ENCODE results near the gene ANAPC7.
A peak's percentile ranks its signal among the peaks of the same experiment; 100 is the strongest.

The ANAPC7 gene

DNA sequence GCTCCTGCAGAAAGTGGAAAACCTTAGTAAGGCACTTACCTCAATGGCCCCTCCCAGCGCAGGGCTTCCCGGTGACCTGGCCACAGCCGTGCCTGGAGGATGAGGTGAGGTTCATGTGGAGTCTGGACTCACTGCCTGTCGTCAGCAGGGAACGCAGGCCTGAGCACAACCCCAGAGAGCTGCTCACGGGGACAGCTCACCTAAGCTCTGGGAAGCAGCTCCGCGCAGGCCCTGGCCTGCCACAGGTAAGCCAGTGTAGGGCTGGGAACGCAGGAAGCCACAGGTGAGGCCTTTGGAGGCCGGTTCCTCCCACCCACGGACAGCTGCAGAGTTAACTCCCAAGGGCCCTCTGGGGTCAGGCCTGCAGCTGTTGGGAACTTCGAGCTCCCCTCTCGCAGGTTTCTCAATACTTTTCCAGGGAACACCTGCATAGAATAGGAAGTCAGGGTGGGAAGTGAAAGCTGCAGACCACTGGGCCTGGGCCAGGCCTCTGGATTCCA, 32.7 kb downstream of the ANAPC7 start:
- H3K27ac ChIP-seq, result peak overlapping the region; percentile 73
- DNase-seq, result no peak
- H3K27me3 ChIP-seq (ENCODE audit: insufficient read depth, low read depth, severe bottlenecking), result no peaks in the 10 kb centered on the region
- H3K4me3 ChIP-seq (ENCODE audit: low read depth, low read length), result no peak overlapping the region
- TF ChIP-seq, protein P1, sequence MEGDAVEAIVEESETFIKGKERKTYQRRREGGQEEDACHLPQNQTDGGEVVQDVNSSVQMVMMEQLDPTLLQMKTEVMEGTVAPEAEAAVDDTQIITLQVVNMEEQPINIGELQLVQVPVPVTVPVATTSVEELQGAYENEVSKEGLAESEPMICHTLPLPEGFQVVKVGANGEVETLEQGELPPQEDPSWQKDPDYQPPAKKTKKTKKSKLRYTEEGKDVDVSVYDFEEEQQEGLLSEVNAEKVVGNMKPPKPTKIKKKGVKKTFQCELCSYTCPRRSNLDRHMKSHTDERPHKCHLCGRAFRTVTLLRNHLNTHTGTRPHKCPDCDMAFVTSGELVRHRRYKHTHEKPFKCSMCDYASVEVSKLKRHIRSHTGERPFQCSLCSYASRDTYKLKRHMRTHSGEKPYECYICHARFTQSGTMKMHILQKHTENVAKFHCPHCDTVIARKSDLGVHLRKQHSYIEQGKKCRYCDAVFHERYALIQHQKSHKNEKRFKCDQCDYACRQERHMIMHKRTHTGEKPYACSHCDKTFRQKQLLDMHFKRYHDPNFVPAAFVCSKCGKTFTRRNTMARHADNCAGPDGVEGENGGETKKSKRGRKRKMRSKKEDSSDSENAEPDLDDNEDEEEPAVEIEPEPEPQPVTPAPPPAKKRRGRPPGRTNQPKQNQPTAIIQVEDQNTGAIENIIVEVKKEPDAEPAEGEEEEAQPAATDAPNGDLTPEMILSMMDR (IDR thresholded peaks at IDR 0.05; ENCODE audit: low read depth, low read length), result no peak
- H3K36me3 ChIP-seq, result peaks cover 62% of the 10 kb centered on the region
- H3K9me3 ChIP-seq (ENCODE audit: severe bottlenecking), result no peaks in the 10 kb centered on the region

DNA sequence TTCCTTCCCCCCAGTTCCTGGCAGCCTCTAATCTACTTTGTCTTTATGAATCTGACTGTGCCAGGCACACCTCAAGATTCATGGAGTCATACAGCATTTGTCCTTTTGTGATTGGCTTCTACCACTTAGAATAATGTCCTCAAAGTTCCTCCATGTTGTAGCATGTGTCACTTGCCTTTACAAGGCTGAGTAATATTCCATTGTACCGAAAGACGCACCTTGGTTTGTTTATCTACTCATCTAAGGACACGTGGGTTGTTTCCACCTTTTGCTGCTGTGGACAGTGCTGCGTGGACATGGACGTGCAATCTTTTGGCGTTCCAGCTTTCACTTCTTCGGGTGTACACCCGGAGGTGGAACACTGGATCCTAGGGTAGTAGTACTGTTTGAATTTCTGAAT, 33.5 kb downstream of the ANAPC7 start:
- H3K27me3 ChIP-seq (ENCODE audit: insufficient read depth, low read depth, severe bottlenecking), result no peaks in the 10 kb centered on the region
- TF ChIP-seq, protein P1 (IDR thresholded peaks at IDR 0.05; ENCODE audit: low read depth, low read length), result no peak
- no peak overlapping the region for H3K4me3 ChIP-seq (ENCODE audit: low read depth, low read length)
- DNase-seq, result no peak
- H3K9me3 ChIP-seq (ENCODE audit: severe bottlenecking), result no peaks in the 10 kb centered on the region
- H3K36me3 ChIP-seq, result peaks cover 54% of the 10 kb centered on the region
- H3K27ac ChIP-seq, result peak overlapping the region; percentile 73

DNA sequence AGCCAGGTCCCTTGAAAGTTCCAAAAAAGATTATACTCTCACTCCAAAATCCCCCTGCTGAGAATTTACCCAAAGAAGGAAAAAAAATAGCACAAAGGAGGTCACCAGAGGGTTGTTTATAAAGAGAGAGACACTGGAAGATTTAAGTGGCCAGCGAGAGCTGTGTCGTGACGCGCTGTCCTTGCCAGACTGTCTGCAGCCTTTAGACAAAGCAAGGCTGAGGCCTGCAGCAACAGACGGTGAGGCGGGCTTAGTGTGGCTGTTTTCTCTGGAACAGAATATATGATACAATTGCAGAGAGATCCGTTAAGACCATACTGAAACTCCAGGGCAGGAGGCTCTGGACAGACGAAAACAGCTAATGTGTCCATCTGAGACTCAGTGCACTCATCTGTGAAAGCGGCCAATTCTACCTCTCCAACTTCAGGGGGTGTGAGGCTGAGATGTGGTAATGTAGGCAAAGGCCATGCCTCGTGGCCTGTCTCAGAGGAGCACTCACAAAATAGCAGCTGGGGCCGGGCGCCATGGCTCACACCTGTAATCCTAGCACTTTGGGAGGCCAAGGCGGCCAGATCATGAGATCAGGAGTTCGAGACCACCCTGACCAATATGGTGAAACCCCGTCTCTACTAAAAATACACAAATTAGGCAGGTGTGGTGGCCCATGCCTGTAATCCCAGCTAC, 36.2 kb downstream of the ANAPC7 start:
- H3K27me3 ChIP-seq (ENCODE audit: insufficient read depth, low read depth, severe bottlenecking), result no peaks in the 10 kb centered on the region
- H3K36me3 ChIP-seq, result peaks cover 27% of the 10 kb centered on the region
- peak; percentile 93 for DNase-seq
- peak overlapping the region; percentile 14; the same call in 1 of the 2 replicates for H3K4me3 ChIP-seq (ENCODE audit: low read depth, low read length)
- peak overlapping the region; percentile 98 for H3K27ac ChIP-seq
- TF ChIP-seq, protein P1 (IDR thresholded peaks at IDR 0.05; ENCODE audit: low read depth, low read length), result no peak
- H3K9me3 ChIP-seq (ENCODE audit: severe bottlenecking), result no peaks in the 10 kb centered on the region

DNA sequence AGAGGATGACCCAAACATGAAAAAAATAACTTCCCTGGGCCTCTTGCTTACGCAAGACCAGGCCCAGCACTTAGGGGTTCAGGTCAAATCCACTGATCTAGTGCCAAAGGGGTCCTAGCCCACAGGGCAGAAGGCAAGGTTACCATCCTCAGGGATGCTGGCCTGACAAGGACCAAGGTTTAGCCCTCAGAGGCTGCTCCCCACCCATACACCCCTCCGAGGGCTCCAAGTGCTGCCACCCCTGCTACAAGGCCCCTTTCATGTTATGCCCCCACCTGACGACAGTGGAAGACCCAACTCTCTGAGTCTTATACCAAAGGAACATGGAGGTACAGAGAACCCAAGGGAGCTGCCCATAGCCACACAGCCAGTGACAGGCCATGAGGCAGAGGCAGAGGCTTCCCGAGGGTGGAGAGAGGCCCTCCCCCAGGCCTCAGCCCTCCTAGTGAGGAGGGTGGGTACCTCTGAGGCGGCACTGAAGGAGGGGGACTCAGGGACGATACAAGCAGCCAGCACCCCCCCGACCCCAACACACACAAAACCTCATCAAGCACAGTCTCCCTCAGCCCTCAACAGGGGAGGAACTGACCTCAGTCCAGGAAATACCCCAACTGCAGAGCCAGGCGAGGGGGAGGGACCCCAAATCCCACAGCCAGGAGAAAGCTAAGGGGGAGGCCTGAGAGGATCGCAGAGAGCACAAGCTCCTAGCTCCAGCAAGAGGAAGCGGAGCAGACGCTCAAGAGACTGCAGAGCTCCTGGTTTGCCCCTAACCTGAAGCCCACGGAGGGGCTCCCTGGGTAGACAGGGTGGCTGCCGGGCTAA, 37.0 kb downstream of the ANAPC7 start:
- H3K9me3 ChIP-seq (ENCODE audit: severe bottlenecking), result no peaks in the 10 kb centered on the region
- peak overlapping the region; percentile 98 for H3K27ac ChIP-seq
- peak; percentile 52 for DNase-seq
- TF ChIP-seq, protein P1 (IDR thresholded peaks at IDR 0.05; ENCODE audit: low read depth, low read length), result no peak
- H3K27me3 ChIP-seq (ENCODE audit: insufficient read depth, low read depth, severe bottlenecking), result no peaks in the 10 kb centered on the region
- H3K36me3 ChIP-seq, result peaks cover 20% of the 10 kb centered on the region
- peak overlapping the region; percentile 14; the same call in 1 of the 2 replicates for H3K4me3 ChIP-seq (ENCODE audit: low read depth, low read length)

DNA sequence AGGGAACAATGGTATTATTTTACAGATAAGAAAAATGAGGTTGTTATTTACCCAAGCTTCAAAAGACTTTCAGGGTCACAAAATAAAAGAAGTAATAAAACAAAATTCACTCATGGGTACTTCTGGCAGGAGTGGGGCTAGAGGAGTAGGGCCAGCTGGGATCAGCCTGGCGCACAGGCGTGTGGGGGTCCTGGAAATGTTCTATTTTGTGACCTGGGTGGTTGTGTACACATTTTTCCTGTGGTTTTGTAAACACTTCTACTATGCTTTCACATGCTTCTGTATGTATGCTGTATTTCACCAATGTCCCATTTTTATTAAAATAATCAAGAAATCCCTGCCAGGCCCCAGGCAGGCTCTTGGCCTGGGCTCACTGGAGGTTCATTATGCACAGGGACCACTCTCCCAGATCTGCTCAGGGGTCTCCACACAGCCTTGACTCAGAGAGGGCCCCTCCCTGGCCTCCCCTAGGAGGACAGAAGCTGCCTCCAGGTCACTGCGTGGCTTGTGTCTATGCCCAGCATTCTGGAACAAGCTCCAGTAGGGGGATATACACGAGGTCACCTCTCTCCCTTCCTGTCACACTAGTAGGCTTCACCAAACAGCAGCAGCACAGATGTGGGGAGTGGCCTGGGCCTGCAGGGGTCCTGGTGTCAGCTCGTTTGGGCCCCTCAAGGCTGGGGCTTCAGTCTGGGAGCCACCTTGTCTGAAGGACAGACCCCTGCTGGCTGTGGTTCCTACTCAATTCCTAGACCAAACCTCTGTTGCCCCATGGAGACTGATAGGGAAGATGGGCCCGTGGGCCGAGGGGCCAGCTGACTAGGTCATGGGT, 37.8 kb downstream of the ANAPC7 start:
- Histone ChIP-seq H3K4me3 (ENCODE audit: low read depth, low read length) (no peak overlapping the region), H3K27me3 (ENCODE audit: insufficient read depth, low read depth, severe bottlenecking) (no peaks in the 10 kb centered on the region), H3K36me3 (peaks cover 11% of the 10 kb centered on the region), H3K9me3 (ENCODE audit: severe bottlenecking) (no peaks in the 10 kb centered on the region), H3K27ac (peak overlapping the region; percentile 98)
- TF ChIP-seq, protein P1 (IDR thresholded peaks at IDR 0.05; ENCODE audit: low read depth, low read length), result no peak
- no peak for DNase-seq

Data from WERI-Rb-1 (cell line).